Spleen (tissue), 11 donors: ENCODE results near the gene CPSF3. TPM values are rescaled to one million over a fixed set of nuclear protein-coding genes. Genes with fewer than 3 reads are reported as not detected.
"Not testable (repeated sequence)": the region's sequence is repeated elsewhere in the genome, so short reads cannot be mapped to it uniquely, and the experiment has no call there.

Source experiments
- DNase-seq: peaks from one replicate; pipeline ENCODE4 v3.0.0-alpha.2; 2020
- H3K27ac ChIP-seq, 8 donors: fragments of 200-600 bp; sonication (generic) in 7 of 8; 1 replicate in 4 of 8; 2 replicates in 4 of 8; pipeline versions ENCODE4 v1.5.0 to v1.8.0; 2016 to 2021; ENCODE audit warnings: inconsistent platforms in 4 of 8, mild to moderate bottlenecking in 4 of 8, moderate library complexity in 1 of 8
- H3K27me3 ChIP-seq, 7 donors: fragments of 200-600 bp; sonication (generic) in 6 of 7; replicated peaks in 1 of 7; 1 replicate in 4 of 7; 2 replicates in 3 of 7; pipeline versions ENCODE4 v1.5.0 to v1.8.0; 2016 to 2021; ENCODE audit warnings: inconsistent platforms in 3 of 7, mild to moderate bottlenecking in 1 of 7
- H3K36me3 ChIP-seq, 6 donors: fragments of 200-600 bp; sonication (generic) in 5 of 6; 1 replicate in 4 of 6; 2 replicates in 2 of 6; pipeline versions ENCODE4 v1.5.0 to v1.8.0; 2016 to 2021; ENCODE audit warnings: inconsistent platforms in 2 of 6
- H3K4me1 ChIP-seq, 6 donors: fragments of 200-600 bp; sonication (generic) in 5 of 6; 1 replicate in 3 of 6; 2 replicates in 3 of 6; pipeline versions ENCODE4 v1.5.0 to v1.8.0; 2016 to 2021; ENCODE audit warnings: inconsistent platforms in 3 of 6
- H3K4me3 ChIP-seq, 8 donors: fragments of 200-600 bp; sonication (generic) in 7 of 8; 1 replicate in 4 of 8; 2 replicates in 4 of 8; pipeline versions ENCODE4 v1.5.0 to v1.8.0; 2016 to 2021; ENCODE audit warnings: inconsistent platforms in 4 of 8, mild to moderate bottlenecking in 4 of 8, moderate library complexity in 2 of 8
- H3K9me3 ChIP-seq, 8 donors: fragments of 200-600 bp; sonication (generic) in 7 of 8; 1 replicate in 4 of 8; 2 replicates in 4 of 8; pipeline versions ENCODE4 v1.5.0 to v1.8.0; 2016 to 2021; ENCODE audit warnings: inconsistent platforms in 4 of 8
- CTCF ChIP-seq, 11 experiments: fragments of 200-600 bp in 7 of 11; fragments of 450-650 bp in 4 of 11; sonication (generic) in 4 of 11; IDR thresholded peaks in 8 of 11; conservative IDR thresholded peaks in 3 of 11; 1 replicate in 7 of 11; 2 replicates in 4 of 11; pipeline versions ENCODE4 v1.4.0 to v1.8.0; 2016 to 2021; ENCODE audit warnings: antibody characterized with exemption in 11 of 11, inconsistent platforms in 4 of 11, mild to moderate bottlenecking in 1 of 11
- POLR2A ChIP-seq, 3 donors: fragments of 450-650 bp; IDR thresholded peaks; one replicate each; pipeline ENCODE4 v1.5.1; 2017; ENCODE audit warnings: antibody characterized with exemption in 3 of 3, mild to moderate bottlenecking in 1 of 3
- POLR2AphosphoS5 ChIP-seq, 3 donors: sonication (generic); formaldehyde crosslinking; IDR thresholded peaks; one replicate each; pipeline ENCODE4 v1.5.1; 2017; ENCODE audit warnings: antibody characterized with exemption in 3 of 3
- WGBS, 5 donors: extraction: QIAGEN DNeasy Blood & Tissue Kit in 3 of 5; methylation state at CpG; one replicate each; pipeline versions ENCODE4 v1.1.5 to v1.1.7; 2013 to 2018; 5-methylcytosine and 5-hydroxymethylcytosine counted together
- intact Hi-C: fragments of 100-400 bp; cut with DNase I; formaldehyde crosslinking; loops from one replicate; pipeline ENCODE4 v1.15.0; 2023; ENCODE audit warnings: low total_unique reads
- polyA plus RNA-seq, 3 donors: library from polyadenylated mRNA; stranded (reverse); fragments of 200-250 nt; gene quantifications; one replicate each; pipeline ENCODE4 v1.2.1, GENCODE V29; 2013
- total RNA-seq, 7 donors: library from RNA; depleted of rRNA in 3 of 7; stranded (reverse); fragments of >200 nt in 3 of 7; fragmentation: NEBNext Ultra II Directional in 4 of 7; extraction: Animal tissue kit (Norgen Biotek cat#: 25700) in 4 of 7; gene quantifications; one replicate each; pipeline versions ENCODE4 v1.1.0 to v1.2.1, GENCODE V29; 2016 to 2021
- donor health status: healthy with polysubstance abuse.
- donor health status: DM: no; HTN: no; CAD: no; lungs with moderate emphysema.
- donor health status: DM: no; HTN: no; CAD: no.
- donor health status: Bipolar disorder and iron deficiency.
- donor health status: healthy.
- donor health status: DM: no; HTN: no; CAD: no.
- donor health status: DM: yes; HTN: yes; CAD: no.

The CPSF3 gene
- total and polyA plus RNA-seq, 10 donors = 18.9 to 35.8 (median 27.5) TPM

DNA sequence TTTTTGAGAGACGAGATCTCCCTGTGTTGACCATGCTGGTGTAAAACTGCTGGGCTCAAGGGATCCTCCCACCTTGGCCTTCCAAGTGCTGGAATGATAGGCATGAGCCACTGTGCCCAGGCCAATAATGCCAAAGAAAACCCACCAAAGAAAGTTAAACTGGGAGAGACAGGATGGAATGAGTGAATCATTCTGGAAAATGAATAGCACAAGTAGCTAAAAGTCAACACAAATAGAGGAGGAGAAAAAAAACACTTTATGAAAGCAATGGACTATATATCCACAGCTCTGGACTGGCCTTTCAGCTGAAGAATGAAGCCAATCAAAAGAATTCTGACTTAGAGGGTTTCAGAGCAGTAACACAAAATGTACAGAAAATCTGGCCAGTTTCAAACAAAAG is 74.8 kb downstream of the CPSF3 start:
- intact Hi-C loops = no loop called here

DNA sequence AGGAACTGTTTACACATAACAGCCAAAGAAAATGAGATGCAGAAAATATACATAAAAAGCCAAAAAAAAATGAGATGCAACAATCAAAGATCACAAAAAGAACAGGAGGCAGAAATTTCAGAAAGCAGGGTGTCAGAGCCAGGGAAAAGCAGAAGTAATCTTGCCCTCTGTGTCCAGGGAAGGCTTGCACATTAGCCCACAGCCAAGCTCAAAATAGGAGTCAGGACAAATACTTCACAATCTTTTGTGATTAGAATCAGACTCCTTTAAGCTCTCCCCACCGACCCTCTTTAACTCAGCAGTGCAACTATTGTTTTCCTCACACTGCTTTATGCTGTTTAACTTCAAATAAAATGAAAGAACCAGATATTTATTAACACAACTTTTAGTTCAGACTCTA is 85.5 kb downstream of the CPSF3 start:
- no peak overlapping the region for H3K4me3 ChIP-seq
- no peaks in the 10 kb centered on the region for H3K4me1 ChIP-seq
- intact Hi-C loops = no loop called here
- 16 to 38% (median 30%) methylated on average over 1 of the region's 1 CpG for WGBS, 5 donors
- H3K36me3 ChIP-seq = peaks cover 0 to 99% (median 62%) of the 10 kb centered on the region in 6 donors
- H3K9me3 ChIP-seq = no peaks in the 10 kb centered on the region
- no peak for TF ChIP-seq POLR2A (IDR thresholded peaks at IDR 0.05)
- no peak for TF ChIP-seq CTCF (IDR thresholded peaks at IDR 0.05 in 8 of 11, conservative IDR thresholded peaks at IDR 0.05 in 3 of 11)
- TF ChIP-seq POLR2AphosphoS5 (IDR thresholded peaks at IDR 0.05) = no peak
- H3K27ac ChIP-seq = no peak overlapping the region
- no peak for DNase-seq
- H3K27me3 ChIP-seq = no peaks in the 10 kb centered on the region

More for the DNA sequence above, 74.8 kb downstream of the CPSF3 start:
- TF ChIP-seq POLR2A (IDR thresholded peaks at IDR 0.05) (no peak), CTCF (IDR thresholded peaks at IDR 0.05 in 8 of 11, conservative IDR thresholded peaks at IDR 0.05 in 3 of 11) (no peak), POLR2AphosphoS5 (IDR thresholded peaks at IDR 0.05) (peak in 1 of 3 donors; percentile 12)
- peaks cover 0 to 100% (median 70%) of the 10 kb centered on the region in 6 donors for H3K36me3 ChIP-seq
- WGBS, 5 donors = 67 to 93% (median 86%) methylated on average over 1 of the region's 1 CpG
- no peaks in the 10 kb centered on the region for H3K4me1 ChIP-seq
- H3K4me3 ChIP-seq = no peak overlapping the region
- DNase-seq = no peak
- H3K27me3 ChIP-seq = no peaks in the 10 kb centered on the region
- no peak overlapping the region for H3K27ac ChIP-seq
- no peaks in the 10 kb centered on the region for H3K9me3 ChIP-seq

DNA sequence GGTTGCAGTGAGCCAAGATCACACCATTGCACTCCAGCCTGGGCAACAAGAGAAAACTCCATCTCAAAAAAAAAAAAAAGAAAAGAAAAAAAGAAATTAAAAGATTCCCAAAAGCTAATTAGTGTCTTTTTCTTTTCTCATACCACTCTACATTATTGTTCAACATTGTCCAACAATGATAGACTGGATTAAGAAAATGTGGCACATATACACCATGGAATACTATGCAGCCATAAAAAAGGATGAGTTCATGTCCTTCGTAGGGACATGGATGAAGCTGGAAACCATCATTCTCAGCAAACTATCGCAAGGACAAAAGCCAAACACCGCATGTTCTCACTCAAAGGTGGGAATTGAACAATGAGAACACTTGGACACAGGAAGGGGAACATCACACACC is 90.5 kb downstream of the CPSF3 start:
- H3K27ac ChIP-seq, DNase-seq, H3K9me3 ChIP-seq, H3K4me3 ChIP-seq, H3K27me3 ChIP-seq, H3K4me1 ChIP-seq, intact Hi-C loops: not testable (repeated sequence)
- H3K36me3 ChIP-seq = peaks cover 0 to 99% (median 52%) of the 10 kb centered on the region in 6 donors
- WGBS, 5 donors = 94 to 100% (median 99%) methylated on average over 3 of the region's 3 CpGs

DNA sequence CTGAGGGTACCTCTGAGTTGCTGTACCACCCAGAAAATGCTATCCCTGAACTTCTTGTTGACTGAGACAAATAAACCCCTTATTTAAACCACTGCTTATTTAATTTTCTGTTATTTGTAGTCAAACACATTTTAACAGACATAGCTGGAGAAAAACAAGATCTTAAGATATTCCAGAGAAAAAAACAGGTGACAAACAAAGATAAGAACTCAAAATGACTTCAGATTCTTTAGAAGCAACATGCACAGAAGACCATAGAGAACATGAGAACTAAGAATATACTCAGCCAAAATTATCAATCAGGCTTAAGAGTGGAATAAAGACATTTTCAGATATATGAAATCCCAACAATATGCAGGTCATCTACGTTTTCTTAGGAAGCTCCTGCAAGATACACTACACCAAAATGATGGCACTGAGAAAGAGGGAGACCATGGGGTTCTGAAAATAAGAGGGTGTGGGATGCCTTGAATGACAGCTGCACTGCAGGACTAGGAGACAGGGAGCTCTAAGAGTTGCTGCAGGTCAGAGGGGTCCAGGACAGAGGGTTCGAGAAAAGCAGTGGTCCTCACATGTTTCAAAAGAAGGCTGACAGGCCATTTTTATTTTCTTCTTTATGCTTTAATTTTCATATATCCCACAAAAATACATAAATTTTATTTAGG is 93.8 kb downstream of the CPSF3 start:
- peaks cover 0 to 99% (median 64%) of the 10 kb centered on the region in 6 donors for H3K36me3 ChIP-seq
- TF ChIP-seq CTCF (IDR thresholded peaks at IDR 0.05 in 8 of 11, conservative IDR thresholded peaks at IDR 0.05 in 3 of 11) (no peak), POLR2AphosphoS5 (IDR thresholded peaks at IDR 0.05) (no peak), POLR2A (IDR thresholded peaks at IDR 0.05) (no peak)
- intact Hi-C loops = no loop called here
- H3K4me1 ChIP-seq = no peaks in the 10 kb centered on the region
- no peaks in the 10 kb centered on the region for H3K27me3 ChIP-seq
- 67 to 98% (median 91%) methylated on average over 2 of the region's 2 CpGs for WGBS, 5 donors
- H3K27ac ChIP-seq = no peak overlapping the region
- no peaks in the 10 kb centered on the region for H3K9me3 ChIP-seq
- no peak for DNase-seq
- H3K4me3 ChIP-seq = no peak overlapping the region
